RWPE1 (cell line): ENCODE results near the gene FNDC3B.

ENCODE experiments used
- CTCF ChIA-PET: fragments of 350-600 bp; sonication (Branson Sonifier 250); formaldehyde crosslinking; extraction: SDS; loops from one replicate; lab custom pipeline; 2021; lab: Yijun Ruan, JAX
- POLR2A ChIA-PET: fragments of 400-600 bp; formaldehyde crosslinking; extraction: SDS; loops from one replicate; lab custom pipeline; 2020; ENCODE audit warnings: antibody characterized with exemption; ENCODE audit not compliant: low non-redundant PET; lab: Yijun Ruan, JAX
- DNase-seq: peaks from one replicate; pipeline ENCODE4 v3.0.0; 2012; ENCODE audit warnings: low spot score
- H3K27ac ChIP-seq: fragments of 450-650 bp; 2 replicates; pipeline ENCODE4 v1.5.1; 2017
- TF ChIP-seq, protein P1 (sequence below): fragments of 450-650 bp; conservative IDR thresholded peaks from 2 replicates; pipeline ENCODE4 v1.5.1; 2017; ENCODE audit warnings: low read depth, mild to moderate bottlenecking

Gene FNDC3B

DNA sequence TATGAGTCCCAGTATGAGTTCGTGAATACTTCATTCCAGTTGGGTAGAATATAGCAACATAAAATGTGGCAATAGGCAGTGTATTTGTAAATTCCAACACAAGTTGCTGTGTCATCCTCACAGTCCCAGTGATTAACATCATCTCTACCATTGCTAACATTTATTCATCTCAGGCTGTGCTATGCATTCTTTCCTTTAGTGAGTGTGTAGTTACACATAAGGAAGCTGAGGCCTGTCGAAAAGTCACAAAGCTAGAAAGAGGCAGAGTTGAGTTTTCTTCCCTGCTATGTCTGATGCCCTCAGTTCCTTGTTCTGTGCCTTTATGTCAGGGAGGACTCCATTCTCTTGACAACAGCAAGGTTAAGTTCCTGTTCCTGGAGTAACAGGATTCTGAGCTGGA, 96.4 kb downstream of the FNDC3B start:
- peak overlapping the region; percentile 88; the same call in 1 of the 2 replicates for H3K27ac ChIP-seq
- POLR2A ChIA-PET: no interaction called here
- CTCF ChIA-PET: interaction anchor here (0.8 kb wide), 1 partner anchor 121 kb away, joined by 4 read pairs; no protein-coding TSS in a partner anchor
- TF ChIP-seq, protein P1, sequence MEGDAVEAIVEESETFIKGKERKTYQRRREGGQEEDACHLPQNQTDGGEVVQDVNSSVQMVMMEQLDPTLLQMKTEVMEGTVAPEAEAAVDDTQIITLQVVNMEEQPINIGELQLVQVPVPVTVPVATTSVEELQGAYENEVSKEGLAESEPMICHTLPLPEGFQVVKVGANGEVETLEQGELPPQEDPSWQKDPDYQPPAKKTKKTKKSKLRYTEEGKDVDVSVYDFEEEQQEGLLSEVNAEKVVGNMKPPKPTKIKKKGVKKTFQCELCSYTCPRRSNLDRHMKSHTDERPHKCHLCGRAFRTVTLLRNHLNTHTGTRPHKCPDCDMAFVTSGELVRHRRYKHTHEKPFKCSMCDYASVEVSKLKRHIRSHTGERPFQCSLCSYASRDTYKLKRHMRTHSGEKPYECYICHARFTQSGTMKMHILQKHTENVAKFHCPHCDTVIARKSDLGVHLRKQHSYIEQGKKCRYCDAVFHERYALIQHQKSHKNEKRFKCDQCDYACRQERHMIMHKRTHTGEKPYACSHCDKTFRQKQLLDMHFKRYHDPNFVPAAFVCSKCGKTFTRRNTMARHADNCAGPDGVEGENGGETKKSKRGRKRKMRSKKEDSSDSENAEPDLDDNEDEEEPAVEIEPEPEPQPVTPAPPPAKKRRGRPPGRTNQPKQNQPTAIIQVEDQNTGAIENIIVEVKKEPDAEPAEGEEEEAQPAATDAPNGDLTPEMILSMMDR: no peak
- no peak for DNase-seq

DNA sequence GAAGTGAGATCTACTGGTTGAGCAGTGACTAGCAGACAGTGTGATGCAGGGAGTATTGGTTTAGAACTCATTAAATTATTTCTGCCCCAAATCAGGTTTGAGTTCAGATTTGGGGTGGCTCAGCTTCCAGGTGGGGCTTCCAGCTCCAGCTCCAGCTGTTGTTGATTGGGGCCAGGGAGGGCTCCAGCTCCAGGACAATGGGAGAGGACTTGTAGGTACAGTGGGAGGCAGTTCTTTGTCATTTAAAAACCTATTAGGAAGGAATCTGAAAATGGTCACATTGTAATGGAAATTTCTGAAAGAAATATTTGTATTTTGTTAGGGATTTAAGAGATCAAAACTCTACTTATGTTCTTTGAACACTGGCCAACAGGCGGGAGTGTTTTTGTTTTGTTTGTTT, 97.0 kb downstream of the FNDC3B start:
- ChIA-PET POLR2A (no interaction called here), CTCF (no interaction called here)
- no peak for DNase-seq
- peak overlapping the region; percentile 88 for H3K27ac ChIP-seq
- TF ChIP-seq, protein P1: no peak

DNA sequence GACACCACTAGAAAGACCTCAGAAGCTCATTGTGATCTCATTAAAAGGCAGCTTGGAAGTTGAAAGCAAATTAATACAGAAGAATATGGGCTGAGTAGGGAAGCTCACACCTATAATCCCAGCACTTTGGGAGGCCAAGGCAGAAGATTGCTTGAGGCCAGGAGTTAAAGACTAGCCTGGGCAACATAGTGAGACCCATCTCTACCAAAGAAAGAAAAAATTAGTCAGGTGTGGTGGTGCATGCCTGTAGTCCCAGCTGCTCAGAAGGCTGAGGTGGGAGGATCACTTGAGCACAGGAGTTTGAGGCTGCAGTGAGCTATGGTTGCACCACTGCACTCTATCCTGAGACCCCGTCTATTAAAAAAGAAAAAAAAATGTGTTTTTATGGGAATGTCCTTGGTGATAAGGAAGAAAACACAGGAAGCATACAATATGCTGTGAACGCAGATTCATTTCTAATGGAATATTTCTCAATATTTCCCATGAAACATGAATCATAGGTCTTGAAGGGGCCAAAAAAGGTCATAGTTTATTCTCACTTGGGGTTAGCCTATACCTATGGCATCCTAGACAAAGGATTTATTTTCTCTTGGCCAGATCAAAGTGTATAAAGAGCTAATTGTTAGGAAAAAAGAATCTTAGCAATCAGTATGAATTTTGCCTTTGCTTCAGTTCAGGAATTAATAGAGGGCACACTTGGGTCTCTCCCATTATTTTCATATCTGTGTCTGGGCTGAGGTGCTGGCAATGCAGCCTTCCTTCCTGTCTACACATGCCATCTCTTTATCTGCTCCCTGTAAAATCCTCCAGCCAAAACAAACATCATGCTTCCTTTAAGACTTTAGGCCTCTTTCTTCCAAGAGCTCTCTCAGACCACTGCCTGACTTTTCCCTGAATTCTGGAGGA, 98.2 kb downstream of the FNDC3B start:
- H3K27ac ChIP-seq: peak overlapping the region; percentile 88
- CTCF ChIA-PET: interaction anchor here (0.8 kb wide), 1 partner anchor 195 kb away, joined by 4 read pairs; no protein-coding TSS in a partner anchor
- TF ChIP-seq, protein P1: no peak
- DNase-seq: no peak
- POLR2A ChIA-PET: no interaction called here

DNA sequence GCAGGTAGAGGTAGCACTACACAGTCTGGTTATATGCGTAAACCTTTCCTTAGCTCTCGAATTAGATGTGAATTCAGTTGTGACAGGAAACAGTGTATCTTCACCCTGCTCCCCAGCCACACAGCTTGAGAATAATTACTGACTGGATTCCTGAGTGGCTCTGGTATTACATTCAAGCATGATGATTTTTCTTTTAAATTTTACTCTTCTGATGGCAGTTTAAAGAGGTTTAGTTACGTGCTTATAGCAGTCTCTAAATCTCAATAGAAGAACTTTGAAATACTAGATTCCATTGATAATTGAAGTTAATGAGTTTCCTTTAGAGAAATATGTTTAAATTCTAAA, 98.8 kb downstream of the FNDC3B start:
- CTCF ChIA-PET: interaction anchor here (0.8 kb wide), 1 partner anchor 194 kb away, joined by 4 read pairs; no protein-coding TSS in a partner anchor
- TF ChIP-seq, protein P1: no peak
- no peak overlapping the region for H3K27ac ChIP-seq
- POLR2A ChIA-PET: no interaction called here
- no peak for DNase-seq

DNA sequence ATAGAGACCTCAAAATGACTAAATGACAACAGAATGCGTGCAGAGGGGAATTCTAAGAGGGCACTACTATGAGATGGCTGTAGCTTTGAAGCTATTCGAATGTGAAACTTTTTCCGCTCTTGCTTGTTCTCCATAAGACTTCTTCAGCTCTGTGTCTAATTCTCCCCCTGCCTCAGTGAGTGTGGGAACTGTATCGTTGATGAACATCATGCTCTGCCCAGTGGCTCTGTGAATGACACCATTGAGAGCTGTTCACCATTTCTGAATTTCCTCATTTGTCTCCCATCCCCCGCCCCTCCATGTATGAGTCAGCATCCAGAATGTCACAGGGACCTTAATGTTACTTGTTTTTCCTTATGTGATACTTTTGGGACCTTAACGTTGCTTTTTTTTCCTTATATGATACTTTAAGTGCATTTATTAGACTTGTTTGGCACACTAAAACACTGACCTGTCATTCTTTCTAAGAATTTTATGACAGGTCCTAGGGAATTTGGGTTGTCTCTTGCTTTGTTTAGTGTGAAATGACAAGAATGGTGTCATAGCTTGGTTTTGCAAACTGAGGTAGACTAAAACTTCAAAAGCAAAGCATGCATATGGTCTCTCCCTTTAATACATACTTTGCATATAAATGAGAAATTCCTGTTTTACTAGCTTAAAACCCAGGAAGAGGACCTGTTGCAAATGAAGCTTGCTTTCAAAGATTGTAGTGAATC, 99.6 kb downstream of the FNDC3B start:
- DNase-seq: no peak
- TF ChIP-seq, protein P1: no peak
- H3K27ac ChIP-seq: no peak overlapping the region
- CTCF ChIA-PET: interaction anchor here (0.7 kb wide), 1 partner anchor 105 kb away, joined by 3 read pairs; no protein-coding TSS in a partner anchor
- POLR2A ChIA-PET: no interaction called here
